Upper lobe of right lung (tissue), 1 donor: ENCODE data around the gene TXNL4A. TPM values are rescaled to one million over a fixed set of nuclear protein-coding genes. Genes with fewer than 3 reads are reported as not detected.
"Not testable (repeated sequence)": the region's sequence is repeated elsewhere in the genome, so short reads cannot be mapped to it uniquely, and the experiment has no call there.

Experiments used
- ATAC-seq: fragments of 200-7000 bp; cut with Tn5 transposase; one replicate; pipeline ENCODE4 v1.9.1; 2020; ENCODE audit warnings: mild to moderate bottlenecking, moderate library complexity
- DNase-seq: peaks from one replicate; pipeline ENCODE4 v3.0.0-alpha.2; 2020
- H3K27ac ChIP-seq: fragments of 200-600 bp; one replicate; pipeline ENCODE4 v1.8.0; 2022
- H3K27me3 ChIP-seq: fragments of 200-600 bp; one replicate; pipeline ENCODE4 v1.8.0; 2022; ENCODE audit warnings: mild to moderate bottlenecking
- H3K36me3 ChIP-seq: fragments of 200-600 bp; one replicate; pipeline ENCODE4 v1.8.0; 2022
- H3K4me1 ChIP-seq: fragments of 200-600 bp; one replicate; pipeline ENCODE4 v1.8.0; 2022
- H3K4me3 ChIP-seq: fragments of 200-600 bp; one replicate; pipeline ENCODE4 v1.8.0; 2022; ENCODE audit warnings: mild to moderate bottlenecking
- H3K9me3 ChIP-seq: fragments of 200-600 bp; one replicate; pipeline ENCODE4 v1.8.0; 2022
- intact Hi-C: fragments of 100-400 bp; cut with DNase I; formaldehyde crosslinking; loops from one replicate; pipeline ENCODE4 v1.11.0; 2022
- total RNA-seq: library from RNA; stranded (reverse); fragmentation: NEBNext Ultra II Directional; extraction: Animal tissue kit (Norgen Biotek cat#: 25700); gene quantifications from one replicate; pipeline ENCODE4 v1.2.1, GENCODE V29; 2021
- TF ChIP-seq, protein P1 (sequence below): fragments of 200-600 bp; IDR thresholded peaks from one replicate; pipeline ENCODE4 v1.8.0; 2022; ENCODE audit warnings: antibody characterized with exemption
- donor health status: DM: no; HTN: yes; CAD: no; lungs with severe emphysema.

The TXNL4A gene
- total RNA-seq, 1 donor from 2014 or later = 80.7 TPM

DNA sequence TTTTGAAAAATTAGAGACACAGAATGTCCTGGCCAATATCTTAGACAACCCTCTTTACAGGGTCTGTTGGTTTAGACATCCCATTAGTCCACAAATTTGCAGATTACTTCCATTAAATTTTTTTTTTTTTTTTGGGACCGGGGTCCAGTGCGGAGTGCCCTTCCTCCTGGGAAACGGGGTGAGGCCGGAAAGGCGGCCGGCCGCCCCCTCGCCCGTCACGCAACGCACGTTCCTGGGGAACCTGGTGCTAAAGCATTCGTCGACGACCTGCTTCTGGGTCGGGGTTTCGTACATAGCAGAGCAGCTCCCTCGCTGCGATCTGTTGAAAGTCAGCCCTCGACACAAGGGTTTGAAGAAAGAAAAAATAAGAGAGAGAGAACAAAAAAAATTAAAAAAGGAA lies 24.4 kb upstream of the TXNL4A start:
- TF ChIP-seq, protein P1, sequence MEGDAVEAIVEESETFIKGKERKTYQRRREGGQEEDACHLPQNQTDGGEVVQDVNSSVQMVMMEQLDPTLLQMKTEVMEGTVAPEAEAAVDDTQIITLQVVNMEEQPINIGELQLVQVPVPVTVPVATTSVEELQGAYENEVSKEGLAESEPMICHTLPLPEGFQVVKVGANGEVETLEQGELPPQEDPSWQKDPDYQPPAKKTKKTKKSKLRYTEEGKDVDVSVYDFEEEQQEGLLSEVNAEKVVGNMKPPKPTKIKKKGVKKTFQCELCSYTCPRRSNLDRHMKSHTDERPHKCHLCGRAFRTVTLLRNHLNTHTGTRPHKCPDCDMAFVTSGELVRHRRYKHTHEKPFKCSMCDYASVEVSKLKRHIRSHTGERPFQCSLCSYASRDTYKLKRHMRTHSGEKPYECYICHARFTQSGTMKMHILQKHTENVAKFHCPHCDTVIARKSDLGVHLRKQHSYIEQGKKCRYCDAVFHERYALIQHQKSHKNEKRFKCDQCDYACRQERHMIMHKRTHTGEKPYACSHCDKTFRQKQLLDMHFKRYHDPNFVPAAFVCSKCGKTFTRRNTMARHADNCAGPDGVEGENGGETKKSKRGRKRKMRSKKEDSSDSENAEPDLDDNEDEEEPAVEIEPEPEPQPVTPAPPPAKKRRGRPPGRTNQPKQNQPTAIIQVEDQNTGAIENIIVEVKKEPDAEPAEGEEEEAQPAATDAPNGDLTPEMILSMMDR = no peak
- Histone ChIP-seq H3K27ac (no peak overlapping the region), H3K9me3 (peaks cover 6% of the 10 kb centered on the region), H3K4me3 (no peak overlapping the region), H3K27me3 (no peaks in the 10 kb centered on the region), H3K4me1 (no peaks in the 10 kb centered on the region), H3K36me3 (no peaks in the 10 kb centered on the region)
- ATAC-seq = no peak
- no peak for DNase-seq
- intact Hi-C loops = no loop called here

DNA sequence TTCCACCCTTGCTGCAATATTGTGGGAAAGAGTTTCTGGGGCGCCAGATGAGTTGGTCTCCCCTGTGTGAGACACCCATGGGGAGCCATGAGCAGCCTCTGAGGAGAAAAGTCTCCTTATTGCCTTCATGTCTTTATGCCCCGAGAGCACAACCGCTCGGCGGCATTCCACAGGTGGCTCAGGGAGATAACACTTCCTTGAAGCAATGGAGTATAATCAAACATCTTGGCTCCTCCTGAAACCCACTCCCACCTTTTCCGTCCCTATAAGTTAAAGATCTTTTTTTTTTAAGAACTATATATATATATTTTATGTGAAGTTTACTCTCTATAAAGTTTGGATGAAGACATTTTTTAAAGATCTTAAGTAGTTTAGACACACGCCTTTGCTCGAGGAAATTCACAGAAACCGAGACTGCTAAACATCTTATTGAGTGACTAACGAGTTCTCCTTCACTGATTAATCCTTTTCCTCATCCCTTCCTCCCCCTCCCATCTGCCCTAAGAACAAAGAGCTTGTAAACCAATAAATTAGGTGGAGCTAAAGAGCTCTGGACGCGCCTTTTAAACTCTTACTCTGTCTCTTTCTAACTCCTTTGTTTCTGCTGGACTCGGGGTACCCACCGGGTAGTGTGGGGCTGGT lies 23.3 kb upstream of the TXNL4A start:
- H3K36me3 ChIP-seq, H3K4me3 ChIP-seq, intact Hi-C loops, H3K27me3 ChIP-seq, H3K27ac ChIP-seq, DNase-seq, ATAC-seq, H3K4me1 ChIP-seq, H3K9me3 ChIP-seq: not testable (repeated sequence)

DNA sequence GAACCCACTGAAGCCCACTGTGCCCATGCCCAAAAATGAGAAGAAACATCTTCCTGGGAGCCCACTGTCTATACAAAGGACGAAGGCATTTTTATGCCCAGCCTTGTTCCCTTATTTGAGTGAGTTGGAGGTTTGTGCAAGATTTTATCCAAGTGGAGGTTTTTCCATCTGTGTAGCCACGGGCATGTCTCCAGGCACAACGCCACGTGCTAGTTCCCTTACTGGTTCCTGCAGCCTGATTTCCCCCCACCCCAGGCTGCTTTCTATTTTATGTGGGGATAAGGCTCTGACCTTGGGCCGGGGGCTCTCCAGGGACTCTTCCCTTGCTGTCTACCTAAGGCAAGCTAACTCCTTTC lies 22.2 kb upstream of the TXNL4A start:
- ATAC-seq (no peak), DNase-seq (no peak)
- no peak overlapping the region for H3K4me3 ChIP-seq
- H3K4me1 ChIP-seq = no peaks in the 10 kb centered on the region
- peaks cover 6% of the 10 kb centered on the region for H3K9me3 ChIP-seq
- no peaks in the 10 kb centered on the region for H3K36me3 ChIP-seq
- intact Hi-C loops = no loop called here
- no peak overlapping the region for H3K27ac ChIP-seq
- no peaks in the 10 kb centered on the region for H3K27me3 ChIP-seq
- TF ChIP-seq, protein P1 = no peak

DNA sequence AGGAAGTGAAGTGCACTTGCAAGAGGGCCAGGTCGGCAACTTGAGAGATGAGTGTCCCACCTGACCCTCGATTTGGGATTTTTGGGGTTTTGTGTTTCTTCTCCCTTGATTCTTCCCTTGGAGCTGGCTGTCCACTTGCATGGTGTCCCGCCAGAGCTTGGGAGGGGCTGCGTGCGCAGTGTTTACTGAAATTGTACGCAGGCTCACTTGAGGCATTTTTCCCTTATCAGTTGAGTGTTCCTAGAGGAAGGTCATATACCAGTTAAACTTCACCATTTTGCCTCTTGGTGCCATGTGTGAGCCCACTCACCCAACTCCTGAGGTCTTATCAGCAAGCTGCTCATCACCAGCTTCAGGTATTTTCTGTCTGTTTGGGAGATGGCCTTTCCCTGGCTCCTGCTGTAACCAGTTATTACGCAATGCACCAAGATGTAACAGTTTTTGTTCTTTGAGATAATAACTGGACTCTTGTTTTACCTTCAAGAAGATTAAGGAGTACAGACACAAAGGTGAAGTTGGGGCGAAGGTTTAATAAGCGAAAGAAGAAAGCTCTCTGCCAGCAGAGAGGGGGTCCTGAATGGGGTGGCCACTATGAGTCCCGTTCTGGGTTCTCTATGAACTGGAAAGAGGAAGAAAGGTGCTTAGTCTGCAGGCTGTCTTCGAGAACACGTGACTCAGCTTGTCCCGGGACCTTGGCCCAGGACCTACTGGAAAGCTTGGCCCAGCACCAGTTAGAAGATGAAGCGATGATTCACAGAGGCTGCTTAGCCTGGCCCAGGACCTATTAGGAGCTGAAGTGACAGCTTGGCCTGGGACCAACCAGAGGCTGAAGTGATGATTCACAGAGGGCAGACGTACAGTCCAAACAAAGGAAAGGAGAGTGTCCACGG lies 21.5 kb upstream of the TXNL4A start:
- TF ChIP-seq, protein P1 = no peak
- Histone ChIP-seq H3K9me3 (peaks cover 6% of the 10 kb centered on the region), H3K4me3 (no peak overlapping the region), H3K4me1 (no peaks in the 10 kb centered on the region), H3K36me3 (no peaks in the 10 kb centered on the region), H3K27ac (no peak overlapping the region), H3K27me3 (no peaks in the 10 kb centered on the region)
- intact Hi-C loops = no loop called here
- DNase-seq = no peak
- ATAC-seq = peak; percentile 67

DNA sequence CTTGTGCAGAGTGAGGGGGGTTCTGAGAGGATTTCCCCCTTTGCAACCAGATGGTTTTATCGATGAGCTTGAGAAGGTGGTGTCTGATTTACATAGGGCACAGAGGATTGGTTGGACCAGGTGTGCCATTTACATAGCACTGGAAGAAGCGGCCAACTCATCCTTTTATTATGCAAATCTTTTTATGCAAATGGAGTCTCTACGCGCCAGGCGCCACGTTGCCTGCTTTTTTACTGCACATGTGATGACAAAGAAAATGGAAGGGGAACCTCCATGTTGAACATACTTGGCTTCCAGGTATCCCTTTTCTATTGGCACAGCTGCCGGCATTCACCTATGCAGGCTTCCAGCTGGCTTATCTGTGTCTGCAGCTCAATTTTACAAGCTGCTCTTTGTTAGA lies 18.4 kb upstream of the TXNL4A start:
- intact Hi-C loops = no loop called here
- no peak for ATAC-seq
- no peaks in the 10 kb centered on the region for H3K27me3 ChIP-seq
- H3K36me3 ChIP-seq = no peaks in the 10 kb centered on the region
- H3K4me1 ChIP-seq = no peaks in the 10 kb centered on the region
- no peak overlapping the region for H3K4me3 ChIP-seq
- TF ChIP-seq, protein P1 = no peak
- no peaks in the 10 kb centered on the region for H3K9me3 ChIP-seq
- no peak overlapping the region for H3K27ac ChIP-seq
- no peak for DNase-seq

DNA sequence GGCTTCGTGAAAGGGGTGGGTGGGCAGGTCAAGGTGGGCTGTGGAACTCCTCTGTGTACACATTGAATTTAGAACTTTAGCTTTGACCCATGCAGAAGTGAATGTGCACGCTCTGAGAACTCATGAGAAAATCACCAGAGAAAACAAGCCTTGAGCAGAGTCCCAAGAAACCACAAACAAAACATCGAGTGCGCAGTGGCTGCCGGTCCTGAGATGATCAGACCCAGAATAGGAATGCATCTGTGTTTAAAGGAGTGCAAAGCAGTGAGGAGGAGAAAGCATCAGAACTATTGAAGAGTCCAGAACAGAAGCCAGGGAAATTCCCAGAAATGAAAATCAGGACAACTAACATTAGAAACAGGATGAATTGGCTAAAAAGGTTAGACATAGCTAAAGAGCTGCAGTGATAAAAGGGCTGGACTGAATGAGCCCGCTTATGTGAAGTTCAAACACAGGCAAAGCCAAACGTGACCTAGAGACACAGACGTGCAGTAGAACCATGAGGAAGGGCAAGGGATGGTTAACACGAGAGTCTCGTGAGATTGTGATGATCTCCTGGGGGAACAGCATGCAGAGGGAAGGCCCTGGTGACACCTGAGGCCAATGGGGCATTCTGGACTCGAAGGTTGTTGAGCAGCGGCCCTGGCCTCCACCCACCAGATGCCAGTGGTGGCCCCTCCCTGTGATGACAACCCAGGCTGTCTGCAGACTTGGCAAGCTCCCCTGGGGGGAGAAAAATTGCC lies 16.4 kb upstream of the TXNL4A start:
- no peaks in the 10 kb centered on the region for H3K9me3 ChIP-seq
- H3K36me3 ChIP-seq = no peaks in the 10 kb centered on the region
- no peak overlapping the region for H3K4me3 ChIP-seq
- DNase-seq (no peak), ATAC-seq (no peak)
- intact Hi-C loops = no loop called here
- no peak overlapping the region for H3K27ac ChIP-seq
- H3K27me3 ChIP-seq = no peaks in the 10 kb centered on the region
- TF ChIP-seq, protein P1 = no peak
- no peaks in the 10 kb centered on the region for H3K4me1 ChIP-seq
